Choroid plexus epithelial cell (primary cell): ENCODE measurements around the gene PAQR5.

Experiments
- DNase-seq: peaks from one replicate; pipeline ENCODE4 v3.0.0-alpha.2; 2010; ENCODE audit warnings: low read depth
- H3K4me3 ChIP-seq: 2 replicates; pipeline ENCODE4 v1.5.1; 2011; ENCODE audit warnings: low read depth, mild to moderate bottlenecking, control low read depth, low read length, moderate library complexity
- CTCF ChIP-seq: conservative IDR thresholded peaks from 2 replicates; pipeline ENCODE4 v1.5.1; 2011; ENCODE audit warnings: low read depth, mild to moderate bottlenecking, control low read depth, inconsistent platforms, low read length, moderate library complexity

PAQR5 gene

GRCh38 chr15:69391046-69391757 lies 92.5 kb downstream of the PAQR5 start:
- no peak overlapping the region for H3K4me3 ChIP-seq
- no peak for TF ChIP-seq CTCF
- DNase-seq: no peak

DNA sequence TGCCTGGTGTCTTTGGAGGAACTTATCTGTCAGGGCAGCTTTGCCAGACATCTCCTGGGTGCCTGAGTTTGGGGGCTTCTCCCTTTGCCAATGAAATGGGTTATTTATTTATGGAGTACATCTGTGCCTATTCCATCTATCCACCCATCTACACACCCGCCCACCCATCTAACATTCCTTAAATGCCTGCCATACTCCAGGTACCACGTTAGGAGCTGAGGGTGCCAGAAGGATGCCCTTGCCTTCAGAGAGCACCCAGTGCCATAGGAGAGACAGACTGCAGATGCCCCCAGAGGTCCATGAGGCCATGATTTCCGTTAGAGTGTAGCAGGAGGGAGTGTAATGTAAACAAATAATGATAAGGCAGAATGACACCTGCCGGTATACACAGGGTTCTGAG lies 93.6 kb downstream of the PAQR5 start:
- H3K4me3 ChIP-seq: no peak overlapping the region
- no peak for DNase-seq
- TF ChIP-seq CTCF: no peak

DNA sequence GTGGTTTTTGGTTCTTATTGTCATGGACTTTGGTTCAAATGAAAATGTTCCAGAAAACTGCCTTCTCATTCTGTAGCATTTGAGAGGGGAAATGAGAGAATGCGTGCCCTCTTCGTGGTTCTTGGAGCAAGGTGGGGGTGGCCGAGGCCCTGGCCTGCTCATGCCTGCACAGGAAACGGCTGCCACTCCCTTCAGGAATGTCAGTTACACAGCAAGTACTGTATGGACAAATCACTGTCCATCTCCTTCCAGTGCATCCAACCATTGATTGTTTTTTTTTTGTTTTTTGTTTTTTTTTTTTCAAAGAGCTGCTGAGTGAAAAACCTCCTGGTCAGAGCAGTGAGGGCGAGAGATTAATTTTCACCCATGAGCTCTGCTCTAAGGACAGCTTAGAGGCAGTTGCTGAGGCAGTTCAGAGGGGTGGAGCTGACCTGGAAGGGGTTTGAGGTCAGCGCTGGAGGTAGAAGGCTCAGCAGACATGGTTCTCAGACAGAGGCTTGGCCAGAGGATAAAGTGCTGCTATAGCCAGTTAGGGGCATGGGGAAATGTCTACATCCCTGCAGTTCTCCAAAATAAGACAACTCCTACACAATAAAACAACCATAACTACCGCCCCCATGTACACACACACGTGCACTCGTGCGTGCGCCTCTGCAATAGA lies 95.2 kb downstream of the PAQR5 start:
- DNase-seq: no peak
- TF ChIP-seq CTCF: no peak
- H3K4me3 ChIP-seq: no peak overlapping the region

GRCh38 chr15:69394556-69395282 lies 96.0 kb downstream of the PAQR5 start:
- TF ChIP-seq CTCF: peak; percentile 94
- DNase-seq: peak; percentile 81
- H3K4me3 ChIP-seq: no peak overlapping the region

- no peak for TF ChIP-seq CTCF
- H3K4me3 ChIP-seq: no peak overlapping the region
- DNase-seq: no peak
Measured at GRCh38 chr15:69395460-69395859, 96.7 kb downstream of the PAQR5 start.

DNA sequence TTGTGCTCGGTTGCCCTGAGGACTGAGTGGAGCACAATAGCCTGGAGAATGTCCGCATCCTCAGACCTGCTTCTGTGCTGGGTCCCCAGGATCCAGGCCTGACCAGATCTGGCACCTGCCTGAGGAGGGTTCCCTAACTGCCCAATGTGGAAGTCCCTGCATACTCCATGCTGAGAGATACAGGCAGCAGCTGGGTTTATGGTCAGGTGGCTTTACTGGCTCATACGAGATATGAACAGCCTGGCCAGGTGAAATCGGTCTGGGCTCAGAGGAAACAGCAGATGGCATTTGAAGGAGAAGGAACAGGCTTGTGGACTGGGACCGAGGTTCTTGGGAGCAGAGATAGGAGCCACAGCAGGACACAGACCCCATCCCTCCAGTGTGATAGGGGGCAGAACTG lies 97.3 kb downstream of the PAQR5 start:
- TF ChIP-seq CTCF: no peak
- no peak overlapping the region for H3K4me3 ChIP-seq
- no peak for DNase-seq
